Adrenal gland (tissue), 12 donors: Measurements from ENCODE around the gene SYDE1. TPM values are rescaled to one million over a fixed set of nuclear protein-coding genes. Genes with fewer than 3 reads are reported as not detected.

Experiments
- DNase-seq, 7 donors: peaks; one replicate each; pipeline ENCODE4 v3.0.0-alpha.2; 2019 to 2020
- H3K27ac ChIP-seq, 5 donors: fragments of 200-600 bp; sonication (generic) in 4 of 5; 1 replicate in 3 of 5; 2 replicates in 2 of 5; pipeline versions ENCODE4 v1.5.1 to v1.8.0; 2016 to 2020; ENCODE audit warnings: mild to moderate bottlenecking in 1 of 5
- H3K27me3 ChIP-seq: fragments of 200-600 bp; 2 replicates; pipeline ENCODE4 v1.8.0; 2021
- H3K36me3 ChIP-seq, 2 donors: fragments of 200-600 bp; replicated peaks in 1 of 2; 1 replicate in 1 of 2; 2 replicates in 1 of 2; pipeline versions ENCODE4 v1.5.1 to v1.8.0; 2018 to 2022
- H3K4me1 ChIP-seq, 2 donors: fragments of 200-600 bp; replicated peaks in 1 of 2; 1 replicate in 1 of 2; 2 replicates in 1 of 2; pipeline versions ENCODE4 v1.5.1 to v1.8.0; 2018 to 2021
- H3K4me3 ChIP-seq, 4 donors: fragments of 200-600 bp; sonication (generic) in 3 of 4; one replicate each; pipeline ENCODE4 v1.5.1; 2016 to 2018
- H3K9me3 ChIP-seq, 3 donors: fragments of 200-600 bp; sonication (generic) in 1 of 3; replicated peaks in 1 of 3; 1 replicate in 2 of 3; 2 replicates in 1 of 3; pipeline versions ENCODE4 v1.5.1 to v1.8.0; 2016 to 2021
- CTCF ChIP-seq, 6 experiments: fragments of 450-650 bp in 4 of 6; fragments of 200-600 bp in 2 of 6; sonication (generic) in 1 of 6; IDR thresholded peaks; 1 replicate in 5 of 6; 2 replicates in 1 of 6; pipeline versions ENCODE4 v1.5.1 to v1.8.0; 2016 to 2021; ENCODE audit warnings: antibody characterized with exemption in 6 of 6, mild to moderate bottlenecking in 2 of 6, moderate library complexity in 1 of 6
- POLR2A ChIP-seq, 2 donors: fragments of 450-650 bp; IDR thresholded peaks; one replicate each; pipeline ENCODE4 v1.6.1; 2017; ENCODE audit warnings: antibody characterized with exemption in 2 of 2, mild to moderate bottlenecking in 2 of 2, moderate library complexity in 1 of 2
- WGBS, 4 donors: extraction: QIAGEN DNeasy Blood & Tissue Kit in 2 of 4; methylation state at CpG; one replicate each; pipeline versions ENCODE4 v1.1.5 to v1.1.7; 2013 to 2017; 5-methylcytosine and 5-hydroxymethylcytosine counted together
- intact Hi-C, 2 donors: fragments of 100-400 bp; cut with DNase I; formaldehyde crosslinking; loops; one replicate each; pipeline versions ENCODE4 v1.14.1 to v1.15.0; 2022 to 2023
- polyA plus RNA-seq, 3 donors: library from polyadenylated mRNA; stranded (reverse); fragments of 200-250 nt in 2 of 3; fragments of 350-450 nt in 1 of 3; fragmentation: Illumina TruSeq in 1 of 3; extraction: RNeasy Lipid Tissue Mini Kit (QIAGEN cat#74804) in 1 of 3; gene quantifications; one replicate each; pipeline ENCODE4 v1.2.3, GENCODE V29; 2013 to 2014
- total RNA-seq, 9 donors: library from RNA; depleted of rRNA in 4 of 9; stranded (reverse); fragments of >200 nt in 4 of 9; fragments of 120-200 nt in 1 of 9; fragmentation: NEBNext Ultra II Directional in 1 of 9; extraction: Animal tissue kit (Norgen Biotek cat#: 25700) in 1 of 9; gene quantifications; one replicate each; pipeline versions ENCODE4 v1.1.0 to v1.2.4, GENCODE V29; 2013 to 2023
- donor health status: healthy with polysubstance abuse.
- donor health status: Bipolar disorder and iron deficiency.
- donor health status: DM: yes; HTN: yes; CAD: no.
- donor health status: DM: no; HTN: no; CAD: no.
- donor health status: DM: no; HTN: no; CAD: no.
- donor health status: DM: yes; HTN: yes; CAD: no.

Gene SYDE1
- total and polyA plus RNA-seq, 12 donors = 2.5 to 45.1 (median 28.7) TPM

DNA sequence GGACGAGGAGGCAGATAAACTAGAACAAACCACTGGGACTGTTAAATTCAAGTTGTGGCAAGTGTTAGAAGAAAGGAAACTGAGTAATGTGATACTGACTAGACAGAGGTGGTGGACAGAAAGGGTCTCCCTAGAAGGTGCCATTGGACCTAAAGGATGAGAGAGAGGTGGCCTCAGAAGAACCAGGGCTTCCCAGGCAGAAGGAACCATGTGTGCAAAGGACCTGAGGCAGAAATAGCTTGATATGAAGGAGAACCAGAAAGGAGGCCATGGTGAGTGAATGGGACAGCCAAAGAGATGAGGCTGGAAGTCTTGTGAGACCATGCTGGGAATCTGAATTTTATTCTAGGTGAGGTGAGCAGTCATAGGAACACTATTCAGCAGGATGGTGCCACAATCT is 2.8 kb upstream of the SYDE1 start:
- Histone ChIP-seq H3K4me1 (peaks cover 0 to 5% of the 10 kb centered on the region in 2 donors), H3K4me3 (no peak overlapping the region), H3K27me3 (no peaks in the 10 kb centered on the region), H3K9me3 (peaks cover 0 to 5% (median 0%) of the 10 kb centered on the region in 3 donors), H3K36me3 (no peaks in the 10 kb centered on the region), H3K27ac (no peak overlapping the region)
- intact Hi-C loops = no loop called here
- WGBS, 4 donors = 64 to 88% (median 81%) methylated on average over 1 of the region's 1 CpG
- no peak for TF ChIP-seq CTCF (IDR thresholded peaks at IDR 0.05)
- TF ChIP-seq POLR2A (IDR thresholded peaks at IDR 0.05) = no peak
- no peak for DNase-seq

- TF ChIP-seq POLR2A (IDR thresholded peaks at IDR 0.05) (no peak), CTCF (IDR thresholded peaks at IDR 0.05) (no peak)
- peaks cover 0 to 5% of the 10 kb centered on the region in 2 donors for H3K4me1 ChIP-seq
- DNase-seq = no peak
- peaks cover 0 to 5% of the 10 kb centered on the region in 2 donors for H3K36me3 ChIP-seq
- intact Hi-C loops = no loop called here
- peaks cover 0 to 5% (median 0%) of the 10 kb centered on the region in 3 donors for H3K9me3 ChIP-seq
- no peak overlapping the region for H3K27ac ChIP-seq
- no peaks in the 10 kb centered on the region for H3K27me3 ChIP-seq
- 92 to 95% (median 94%) methylated on average over 3 of the region's 3 CpGs for WGBS, 4 donors
- no peak overlapping the region for H3K4me3 ChIP-seq
These were observed 2.2 kb upstream of the SYDE1 start for GRCh38 chr19:15105044-15105443.

DNA sequence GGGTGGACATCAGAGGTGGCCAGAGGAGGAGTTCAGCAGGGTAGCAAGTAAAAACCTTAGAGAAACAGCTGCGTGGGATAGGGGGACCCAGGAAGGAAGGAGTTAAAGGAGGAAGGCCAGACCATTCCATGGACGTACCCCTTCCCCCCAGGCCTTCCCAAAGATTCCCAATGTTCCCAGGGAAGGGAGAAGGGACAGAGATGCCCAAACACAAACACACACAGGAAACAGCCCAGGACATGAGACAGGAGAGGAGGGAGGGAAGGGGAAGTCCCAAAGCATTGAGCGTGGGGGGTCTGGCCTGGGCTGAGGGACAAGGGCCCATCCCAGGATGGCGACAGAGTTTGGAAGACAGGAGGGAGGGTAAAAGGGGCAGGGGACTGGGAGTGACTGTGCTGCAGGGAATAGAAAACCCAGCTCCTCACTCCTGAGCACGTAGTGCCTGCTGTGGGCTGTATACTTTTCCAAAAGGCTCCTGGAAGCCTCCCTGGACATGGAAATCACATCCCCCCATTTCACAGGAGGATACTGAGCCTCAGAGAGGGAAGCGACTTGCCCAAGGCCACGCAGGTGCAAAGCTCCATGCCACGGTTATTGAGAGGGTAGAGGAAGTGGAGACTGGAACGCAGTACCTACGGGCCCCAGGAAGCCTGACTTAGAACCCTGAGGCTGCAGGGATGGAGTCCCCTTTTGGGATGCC is 1.1 kb downstream of the SYDE1 start:
- Histone ChIP-seq H3K27ac (peak overlapping the region in 4 of 5 donors; percentile 63 to 95 (median 76)), H3K4me3 (peak overlapping the region in 2 of 4 donors; percentile 55 to 96), H3K4me1 (peaks cover 0 to 5% of the 10 kb centered on the region in 2 donors), H3K9me3 (no peaks in the 10 kb centered on the region), H3K27me3 (no peaks in the 10 kb centered on the region), H3K36me3 (peaks cover 0 to 35% of the 10 kb centered on the region in 2 donors)
- TF ChIP-seq CTCF (IDR thresholded peaks at IDR 0.05) = no peak
- TF ChIP-seq POLR2A (IDR thresholded peaks at IDR 0.05) = no peak
- no peak for DNase-seq
- 42 to 65% (median 47%) methylated on average over 10 of the region's 10 CpGs for WGBS, 4 donors
- intact Hi-C loops = no loop called here

GRCh38 chr19:15108845-15109767 is 1.9 kb downstream of the SYDE1 start:
- peak overlapping the region in 1 of 4 donors; percentile 96 for H3K4me3 ChIP-seq
- H3K4me1 ChIP-seq = peaks cover 0 to 5% of the 10 kb centered on the region in 2 donors
- 85 to 100% (median 90%) methylated on average over 1 to 21 of the region's 21 CpGs for WGBS, 4 donors
- intact Hi-C loops = no loop called here
- no peaks in the 10 kb centered on the region for H3K9me3 ChIP-seq
- H3K36me3 ChIP-seq = peaks cover 0 to 40% of the 10 kb centered on the region in 2 donors
- no peak for DNase-seq
- H3K27me3 ChIP-seq = no peaks in the 10 kb centered on the region
- peak overlapping the region in 1 of 5 donors; percentile 63 for H3K27ac ChIP-seq
- TF ChIP-seq POLR2A (IDR thresholded peaks at IDR 0.05) (no peak), CTCF (IDR thresholded peaks at IDR 0.05) (no peak)
